ENCODE results near the gene CHST15.
"Not testable (repeated sequence)": the region's sequence is repeated elsewhere in the genome, so short reads cannot be mapped to it uniquely, and the experiment has no call there.

Gene CHST15

GRCh38 chr10:124042656-124043309 is 50.6 kb downstream of the CHST15 start:
- DNase-seq = no peak

- no peak for DNase-seq
Observed at GRCh38 chr10:124041675-124042445, 51.5 kb downstream of the CHST15 start.

- no peak for DNase-seq
Observed at GRCh38 chr10:124040451-124041188, 52.8 kb downstream of the CHST15 start.

- no peak for DNase-seq
Observed at GRCh38 chr10:124039483-124040013, 53.9 kb downstream of the CHST15 start.

GRCh38 chr10:124037784-124038183 is 55.6 kb downstream of the CHST15 start:
- DNase-seq = no peak

GRCh38 chr10:124037286-124037685 is 56.1 kb downstream of the CHST15 start:
- no peak for DNase-seq

GRCh38 chr10:124036746-124037145 is 56.7 kb downstream of the CHST15 start:
- no peak for DNase-seq

- DNase-seq = no peak
Observed at GRCh38 chr10:124035928-124036558, 57.4 kb downstream of the CHST15 start.

- no peak for DNase-seq
Observed at GRCh38 chr10:124035306-124035927, 58.0 kb downstream of the CHST15 start.

- not testable (repeated sequence) for DNase-seq
Observed at GRCh38 chr10:124034576-124035305, 58.7 kb downstream of the CHST15 start.

- no peak for DNase-seq
Observed at GRCh38 chr10:124033887-124034218, 59.5 kb downstream of the CHST15 start.

GRCh38 chr10:124032971-124033886 is 60.2 kb downstream of the CHST15 start:
- DNase-seq = no peak

GRCh38 chr10:124032087-124032935 is 61.1 kb downstream of the CHST15 start:
- no peak for DNase-seq

- DNase-seq = no peak
Observed at GRCh38 chr10:124030492-124031110, 62.8 kb downstream of the CHST15 start.

- DNase-seq = no peak
Observed at GRCh38 chr10:124030061-124030460, 63.3 kb downstream of the CHST15 start.

GRCh38 chr10:124029559-124029958 is 63.8 kb downstream of the CHST15 start:
- no peak for DNase-seq

GRCh38 chr10:124028700-124029480 is 64.5 kb downstream of the CHST15 start:
- DNase-seq = no peak

GRCh38 chr10:124027651-124028050 is 65.7 kb downstream of the CHST15 start:
- no peak for DNase-seq
